Measurements from ENCODE around the gene LYL1. TPM values are rescaled to one million over a fixed set of nuclear protein-coding genes. Genes with fewer than 3 reads are reported as not detected.

LYL1 gene
- 0.71 and 3.5 TPM in 2 replicates for total RNA-seq

GRCh38 chr19:13102666-13103580 lies at the start of gene LYL1:
Gene LYL1, minus strand, starts transcription at chr19:13102858. Its CDS starts 1,687 bp downstream, at chr19:13101171.

GRCh38 chr19:13150187-13150930 lies 47.7 kb upstream of the LYL1 start, which contains the start of the genes IER2 and STX10:
Gene IER2, plus strand, starts transcription at chr19:13150411. Its CDS starts 2,776 bp downstream, at chr19:13153187.
Gene STX10, minus strand, starts transcription at chr19:13150375. Its CDS starts 202 bp downstream, at chr19:13150173.

DNA sequence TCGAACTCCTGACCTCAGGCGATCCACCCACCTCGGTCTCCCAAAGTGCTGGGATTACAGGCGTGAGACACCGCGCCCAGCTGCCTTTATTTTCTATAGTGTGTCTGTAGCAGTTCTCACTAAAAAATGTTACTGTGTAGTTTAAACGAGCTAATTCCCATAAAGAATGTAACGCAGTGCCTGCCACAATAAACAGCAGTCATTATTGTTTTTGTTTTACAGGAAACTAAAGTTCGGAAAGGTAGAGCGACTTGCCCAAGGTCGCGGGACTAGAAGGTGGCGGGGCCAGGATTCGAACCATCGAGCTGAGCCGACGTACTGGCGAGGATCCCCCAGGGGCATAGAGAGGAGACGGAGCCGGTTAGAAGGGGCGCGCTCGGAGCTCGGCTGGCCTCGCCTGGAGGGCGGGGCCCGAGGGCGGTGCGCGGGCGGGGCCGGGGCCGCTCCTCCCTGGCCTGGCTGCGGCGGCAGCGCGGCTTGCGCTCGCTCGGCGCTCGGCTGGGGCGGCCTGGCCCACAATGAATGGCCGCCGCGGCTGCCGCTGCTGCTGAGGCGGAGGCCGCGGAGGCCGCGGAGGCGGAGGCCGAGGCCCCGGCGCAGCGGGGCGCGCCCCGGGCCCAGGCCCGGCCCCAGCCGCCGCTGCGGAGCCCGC lies 15.2 kb upstream of the LYL1 start, which contains the start of gene NACC1:
NACC1 (plus strand) TSS at position 493 of the 652 bp plus-strand sequence. CDS start 16,944 bp downstream, outside the sequence.

GRCh38 chr19:13116282-13117175 lies 13.9 kb upstream of the LYL1 start, which contains the start of gene TRMT1:
Gene TRMT1, minus strand, starts transcription at chr19:13116740. Its CDS starts 341 bp downstream, at chr19:13116399.

Other genes starting within 250 kb of the LYL1 start
- gene DNASE2, start 221.4 kb downstream of the LYL1 start, total RNA-seq: 32.3 and 41.8 TPM in 2 replicates
- not detected in 2 replicates for gene KLF1, start 215.7 kb downstream of the LYL1 start, total RNA-seq
- gene GCDH, start 211.7 kb downstream of the LYL1 start, total RNA-seq: 50.3 and 51.9 TPM in 2 replicates
- gene SYCE2, start 183.6 kb downstream of the LYL1 start, total RNA-seq: not detected in 2 replicates
- 58.3 and 76.7 TPM in 2 replicates for gene FARSA, start 169.1 kb downstream of the LYL1 start, total RNA-seq
- gene CALR, start 164.2 kb downstream of the LYL1 start, total RNA-seq: 1,851 and 1,968 TPM in 2 replicates
- gene RAD23A, start 157.0 kb downstream of the LYL1 start, total RNA-seq: 136 and 150 TPM in 2 replicates
- gene GADD45GIP1, start 145.6 kb downstream of the LYL1 start, total RNA-seq: 49.1 and 63.7 TPM in 2 replicates
- gene DAND5, start 133.3 kb downstream of the LYL1 start, total RNA-seq: not detected in 2 replicates
- 47.6 and 49.4 TPM in 2 replicates for gene NFIX, start 107.4 kb downstream of the LYL1 start, total RNA-seq
- 39.7 and 44.4 TPM in 2 replicates for gene TRMT1, start 13.9 kb upstream of the LYL1 start, total RNA-seq
- gene NACC1, start 15.4 kb upstream of the LYL1 start, total RNA-seq: 83.6 and 93.0 TPM in 2 replicates
- 70.2 and 97.2 TPM in 2 replicates for gene STX10, start 47.5 kb upstream of the LYL1 start, total RNA-seq
- 45.5 and 47.9 TPM in 2 replicates for gene IER2, start 47.6 kb upstream of the LYL1 start, total RNA-seq